ENCODE results near the gene COL7A1. TPM values are rescaled to one million over a fixed set of nuclear protein-coding genes. Genes with fewer than 3 reads are reported as not detected.

Gene COL7A1
- total RNA-seq, 4 donors from 2014 or later, result 0.66 to 1.7 (median 1.1) TPM

GRCh38 chr3:48631516-48632448 lies 36.7 kb upstream of the COL7A1 start:
- no peak for ATAC-seq
- Histone ChIP-seq H3K9me3 (no peaks in the 10 kb centered on the region), H3K36me3 (peaks cover 0 to 50% of the 10 kb centered on the region in 2 donors), H3K4me1 (peaks cover 15 to 23% of the 10 kb centered on the region in 2 donors), H3K27ac (no peak overlapping the region), H3K4me3 (no peak overlapping the region), H3K27me3 (no peaks in the 10 kb centered on the region)
- intact Hi-C loops (cut with DNase I; ENCODE audit: low total_unique reads), result no loop called here
- DNase-seq, result no peak
- in situ Hi-C loops (cut with MboI; ENCODE audit: low sequenced_read_pairs in 4 of 4), result no loop called here
- TF ChIP-seq POLR2A (IDR thresholded peaks at IDR 0.05), result no peak

GRCh38 chr3:48630833-48631232 lies 35.7 kb upstream of the COL7A1 start:
- no peak for TF ChIP-seq CTCF (IDR thresholded peaks at IDR 0.05 in 4 of 5, conservative IDR thresholded peaks at IDR 0.05 in 1 of 5)
- TF ChIP-seq POLR2A (IDR thresholded peaks at IDR 0.05), result no peak
- Histone ChIP-seq H3K27me3 (no peaks in the 10 kb centered on the region), H3K27ac (no peak overlapping the region), H3K4me3 (no peak overlapping the region), H3K4me1 (peaks cover 5 to 14% of the 10 kb centered on the region in 2 donors), H3K9me3 (no peaks in the 10 kb centered on the region), H3K36me3 (peaks cover 0 to 51% of the 10 kb centered on the region in 2 donors)
- in situ Hi-C loops (cut with MboI; ENCODE audit: low sequenced_read_pairs in 4 of 4) (no loop called here), intact Hi-C loops (cut with DNase I; ENCODE audit: low total_unique reads) (no loop called here)
- ATAC-seq (no peak), DNase-seq (no peak)

DNA sequence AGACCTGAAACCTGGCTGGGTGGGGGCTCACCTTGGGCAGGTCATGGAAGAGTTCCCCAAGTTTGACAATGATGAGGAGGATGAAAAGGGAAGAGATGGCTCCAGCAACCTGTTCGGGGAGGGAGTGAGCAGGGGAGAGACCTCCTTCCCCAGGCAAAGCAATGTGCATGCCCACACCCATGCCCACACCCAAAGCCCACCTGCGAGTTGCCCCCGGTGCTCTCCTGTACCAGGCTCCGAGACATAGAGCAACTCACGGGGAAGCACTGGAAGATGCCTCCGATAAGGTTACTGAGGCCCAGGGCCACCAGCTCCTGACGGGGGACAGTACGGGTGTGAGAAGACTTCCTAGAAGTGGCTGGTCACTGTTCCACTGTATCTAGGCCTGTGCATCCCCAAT lies 35.3 kb upstream of the COL7A1 start:
- Histone ChIP-seq H3K36me3 (peaks cover 0 to 55% of the 10 kb centered on the region in 2 donors), H3K9me3 (no peaks in the 10 kb centered on the region), H3K27me3 (no peaks in the 10 kb centered on the region), H3K4me3 (no peak overlapping the region), H3K4me1 (peaks cover 5 to 10% of the 10 kb centered on the region in 2 donors), H3K27ac (no peak overlapping the region)
- in situ Hi-C loops (cut with MboI; ENCODE audit: low sequenced_read_pairs in 4 of 4) (no loop called here), intact Hi-C loops (cut with DNase I; ENCODE audit: low total_unique reads) (no loop called here)
- DNase-seq (no peak), ATAC-seq (no peak)
- TF ChIP-seq POLR2A (IDR thresholded peaks at IDR 0.05) (no peak), CTCF (IDR thresholded peaks at IDR 0.05 in 4 of 5, conservative IDR thresholded peaks at IDR 0.05 in 1 of 5) (no peak)

- Histone ChIP-seq H3K27ac (no peak overlapping the region), H3K4me3 (no peak overlapping the region), H3K4me1 (peaks cover 5 to 10% of the 10 kb centered on the region in 2 donors), H3K9me3 (no peaks in the 10 kb centered on the region), H3K36me3 (peaks cover 0 to 58% of the 10 kb centered on the region in 2 donors), H3K27me3 (no peaks in the 10 kb centered on the region)
- no peak for DNase-seq
- in situ Hi-C loops (cut with MboI; ENCODE audit: low sequenced_read_pairs in 4 of 4), result no loop called here
- intact Hi-C loops (cut with DNase I; ENCODE audit: low total_unique reads), result no loop called here
- TF ChIP-seq POLR2A (IDR thresholded peaks at IDR 0.05) (no peak), CTCF (IDR thresholded peaks at IDR 0.05 in 4 of 5, conservative IDR thresholded peaks at IDR 0.05 in 1 of 5) (no peak)
- no peak for ATAC-seq
These were observed 34.8 kb upstream of the COL7A1 start for GRCh38 chr3:48629894-48630293.

DNA sequence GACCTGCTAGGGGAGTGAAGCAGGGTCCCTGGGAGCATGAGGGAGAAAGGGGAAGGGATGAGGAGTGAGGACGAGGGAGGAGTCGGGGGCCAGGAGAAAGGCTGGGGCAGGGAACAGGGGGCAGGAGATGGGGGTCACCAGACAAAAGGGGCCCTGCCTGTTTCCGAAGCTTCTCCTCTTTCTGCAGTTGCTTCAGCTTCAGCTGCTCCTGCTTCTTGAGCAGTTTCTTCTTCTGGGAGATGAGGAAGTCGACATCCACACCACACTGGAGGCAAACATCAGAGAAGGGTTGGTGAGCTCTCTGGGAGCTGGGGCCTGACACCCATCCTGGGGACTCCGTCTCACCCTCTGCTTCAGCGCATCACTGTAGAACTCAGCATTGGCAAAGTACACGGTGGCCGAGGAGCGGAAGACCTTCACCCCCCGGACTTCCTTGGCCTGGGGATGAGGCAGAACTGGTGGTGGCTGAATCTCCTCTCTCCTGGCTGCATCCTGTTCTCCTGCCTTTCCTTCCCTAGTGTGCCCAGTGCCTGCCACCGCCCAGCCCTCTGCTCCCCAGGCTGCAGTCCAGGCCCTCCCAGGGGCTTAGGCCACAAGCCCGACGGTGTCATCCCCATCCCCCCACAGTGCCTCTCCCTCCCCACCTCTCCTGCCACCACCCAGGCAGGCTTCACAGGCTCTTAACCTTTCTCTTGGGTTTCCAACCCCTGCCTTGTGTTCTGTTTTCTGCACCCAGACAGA lies 33.3 kb upstream of the COL7A1 start:
- Histone ChIP-seq H3K27ac (no peak overlapping the region), H3K4me3 (no peak overlapping the region), H3K4me1 (no peaks in the 10 kb centered on the region), H3K27me3 (no peaks in the 10 kb centered on the region), H3K36me3 (peaks cover 0 to 58% of the 10 kb centered on the region in 2 donors), H3K9me3 (no peaks in the 10 kb centered on the region)
- ATAC-seq (no peak), DNase-seq (no peak)
- intact Hi-C loops (cut with DNase I; ENCODE audit: low total_unique reads), result no loop called here
- in situ Hi-C loops (cut with MboI; ENCODE audit: low sequenced_read_pairs in 4 of 4), result no loop called here
- no peak for TF ChIP-seq POLR2A (IDR thresholded peaks at IDR 0.05)
- no peak for TF ChIP-seq CTCF (IDR thresholded peaks at IDR 0.05 in 4 of 5, conservative IDR thresholded peaks at IDR 0.05 in 1 of 5)

Measured in gastrocnemius medialis (tissue), 4 donors.